ENCODE measurements around the gene SMC1B. TPM values are rescaled to one million over a fixed set of nuclear protein-coding genes. Genes with fewer than 3 reads are reported as not detected.

Gene SMC1B
- total RNA-seq, 1 donor from 2014 or later: 0.06 TPM

DNA sequence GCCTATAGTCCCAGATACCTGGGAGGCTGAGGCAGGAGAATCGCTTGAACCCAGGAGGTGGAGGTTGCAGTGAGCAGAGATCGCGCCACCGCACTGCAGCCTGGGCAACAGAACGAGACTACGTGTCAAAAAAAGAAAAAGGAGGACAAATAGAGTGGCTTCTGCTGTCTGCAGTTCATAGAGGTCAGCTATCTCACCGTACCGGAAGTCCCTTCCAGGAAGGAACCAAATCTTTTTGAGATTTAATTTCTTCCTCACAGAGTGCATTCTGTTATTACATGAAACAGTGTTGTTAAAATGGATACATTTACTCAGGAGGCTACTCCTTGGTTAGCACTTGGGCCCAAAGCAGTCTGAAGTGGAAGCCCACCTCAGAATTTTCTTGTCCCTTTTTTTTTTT is 70.3 kb downstream of the SMC1B start:
- Mint-ChIP-seq H3K27me3 (ENCODE audit: insufficient read depth, low read depth) (no peaks in the 10 kb centered on the region), H3K4me3 (no peak overlapping the region), H3K9me3 (no peaks in the 10 kb centered on the region), H3K36me3 (peaks cover 20% of the 10 kb centered on the region), H3K4me1 (peaks cover 4% of the 10 kb centered on the region), H3K27ac (no peak overlapping the region)
- Histone ChIP-seq H3K4me3 (no peak overlapping the region), H3K4me2 (no peak overlapping the region), H3F3A (ENCODE audit: low read depth) (no peaks in the 10 kb centered on the region), H3K9me3 (ENCODE audit: low read depth) (no peaks in the 10 kb centered on the region), H3K27me3 (no peaks in the 10 kb centered on the region), H3K9ac (no peak overlapping the region), H2AFZ (replicated peaks) (no peak overlapping the region), H3K36me3 (no peaks in the 10 kb centered on the region), H3K4me1 (no peaks in the 10 kb centered on the region), H3K79me2 (ENCODE audit: low read depth) (no peaks in the 10 kb centered on the region), H3K27ac (no peak overlapping the region), H4K20me1 (ENCODE audit: low read depth) (no peaks in the 10 kb centered on the region)
- TF ChIP-seq EZH2phosphoT487 (IDR thresholded peaks at IDR 0.05) (no peak), EZH2 (IDR thresholded peaks at IDR 0.05) (no peak)
- TF ChIP-seq, protein P1, sequence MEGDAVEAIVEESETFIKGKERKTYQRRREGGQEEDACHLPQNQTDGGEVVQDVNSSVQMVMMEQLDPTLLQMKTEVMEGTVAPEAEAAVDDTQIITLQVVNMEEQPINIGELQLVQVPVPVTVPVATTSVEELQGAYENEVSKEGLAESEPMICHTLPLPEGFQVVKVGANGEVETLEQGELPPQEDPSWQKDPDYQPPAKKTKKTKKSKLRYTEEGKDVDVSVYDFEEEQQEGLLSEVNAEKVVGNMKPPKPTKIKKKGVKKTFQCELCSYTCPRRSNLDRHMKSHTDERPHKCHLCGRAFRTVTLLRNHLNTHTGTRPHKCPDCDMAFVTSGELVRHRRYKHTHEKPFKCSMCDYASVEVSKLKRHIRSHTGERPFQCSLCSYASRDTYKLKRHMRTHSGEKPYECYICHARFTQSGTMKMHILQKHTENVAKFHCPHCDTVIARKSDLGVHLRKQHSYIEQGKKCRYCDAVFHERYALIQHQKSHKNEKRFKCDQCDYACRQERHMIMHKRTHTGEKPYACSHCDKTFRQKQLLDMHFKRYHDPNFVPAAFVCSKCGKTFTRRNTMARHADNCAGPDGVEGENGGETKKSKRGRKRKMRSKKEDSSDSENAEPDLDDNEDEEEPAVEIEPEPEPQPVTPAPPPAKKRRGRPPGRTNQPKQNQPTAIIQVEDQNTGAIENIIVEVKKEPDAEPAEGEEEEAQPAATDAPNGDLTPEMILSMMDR (IDR thresholded peaks at IDR 0.05): no peak
- DNase-seq (ENCODE audit: low spot score): no peak

DNA sequence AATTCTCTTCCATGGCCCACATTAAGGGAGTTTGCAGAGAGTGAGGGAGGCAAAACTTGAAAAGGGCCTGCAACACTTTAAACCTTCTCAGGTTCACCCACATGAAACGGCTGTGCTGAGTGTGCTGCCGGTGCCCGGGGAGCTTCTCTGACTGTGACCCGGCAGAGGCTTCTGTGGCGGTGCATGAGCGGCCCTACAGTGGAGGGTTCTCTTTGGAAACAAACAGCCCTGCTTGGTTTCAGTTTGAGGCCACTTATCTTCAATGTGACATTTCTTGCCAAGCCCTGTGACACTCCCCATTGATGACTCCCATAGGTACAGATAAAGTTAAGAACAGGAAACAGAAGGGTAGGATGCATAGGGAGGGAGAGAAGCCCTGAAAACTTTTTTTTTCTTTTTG is 71.9 kb downstream of the SMC1B start:
- H3K4me3 Mint-ChIP-seq: no peak overlapping the region

DNA sequence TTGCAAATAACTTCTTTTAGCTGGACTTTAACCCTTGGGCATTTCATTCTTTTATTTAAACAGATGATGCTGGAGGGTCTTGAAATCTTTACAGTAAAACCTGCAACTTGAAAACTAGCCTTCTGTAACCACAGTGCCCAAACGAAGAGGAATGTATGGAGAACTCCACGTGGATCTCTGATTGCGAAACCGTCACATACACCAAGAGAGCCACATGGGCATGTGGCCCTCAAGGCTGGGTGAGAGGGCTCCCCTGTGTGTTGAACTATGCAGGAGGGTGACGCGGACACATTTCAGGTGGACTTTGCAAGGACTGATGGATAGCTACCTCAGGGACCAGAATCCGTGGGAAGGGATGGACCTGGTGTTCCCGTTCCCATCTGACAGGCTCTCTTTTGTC is 73.1 kb downstream of the SMC1B start:
- H3K9ac ChIP-seq: no peak overlapping the region
- DNase-seq (ENCODE audit: low spot score): no peak
- no peaks in the 10 kb centered on the region for H3K9me3 ChIP-seq (ENCODE audit: low read depth)
- no peak overlapping the region for H3K4me2 ChIP-seq
- no peaks in the 10 kb centered on the region for H3K79me2 ChIP-seq (ENCODE audit: low read depth)
- TF ChIP-seq, protein P1 (IDR thresholded peaks at IDR 0.05): no peak
- no peaks in the 10 kb centered on the region for H3K36me3 ChIP-seq
- H3K27ac Mint-ChIP-seq: no peak overlapping the region
- H3K27ac ChIP-seq: no peak overlapping the region
- no peak overlapping the region for H2AFZ ChIP-seq (replicated peaks)
- H4K20me1 ChIP-seq (ENCODE audit: low read depth): no peaks in the 10 kb centered on the region
- no peak overlapping the region for H3K4me3 ChIP-seq
- H3K36me3 Mint-ChIP-seq: peaks cover 20% of the 10 kb centered on the region
- H3K27me3 Mint-ChIP-seq (ENCODE audit: insufficient read depth, low read depth): peaks cover 2% of the 10 kb centered on the region
- H3K9me3 Mint-ChIP-seq: no peaks in the 10 kb centered on the region
- no peaks in the 10 kb centered on the region for H3K4me1 ChIP-seq
- no peaks in the 10 kb centered on the region for H3K27me3 ChIP-seq
- H3K4me3 Mint-ChIP-seq: no peak overlapping the region
- no peaks in the 10 kb centered on the region for H3F3A ChIP-seq (ENCODE audit: low read depth)
- peaks cover 20% of the 10 kb centered on the region for H3K4me1 Mint-ChIP-seq

More for the DNA sequence above, 71.9 kb downstream of the SMC1B start:
- H3K4me2 ChIP-seq: no peak overlapping the region
- H3K9ac ChIP-seq: no peak overlapping the region
- no peak overlapping the region for H3K27ac ChIP-seq
- Mint-ChIP-seq H3K27me3 (ENCODE audit: insufficient read depth, low read depth) (peaks cover 1% of the 10 kb centered on the region), H3K27ac (no peak overlapping the region), H3K36me3 (peaks cover 21% of the 10 kb centered on the region), H3K9me3 (no peaks in the 10 kb centered on the region), H3K4me1 (peaks cover 13% of the 10 kb centered on the region)
- no peaks in the 10 kb centered on the region for H3K9me3 ChIP-seq (ENCODE audit: low read depth)
- TF ChIP-seq EZH2 (IDR thresholded peaks at IDR 0.05) (no peak), EZH2phosphoT487 (IDR thresholded peaks at IDR 0.05) (no peak)
- TF ChIP-seq, protein P1 (IDR thresholded peaks at IDR 0.05): no peak
- H3F3A ChIP-seq (ENCODE audit: low read depth): no peaks in the 10 kb centered on the region
- no peak overlapping the region for H3K4me3 ChIP-seq
- H3K27me3 ChIP-seq: no peaks in the 10 kb centered on the region
- no peaks in the 10 kb centered on the region for H4K20me1 ChIP-seq (ENCODE audit: low read depth)
- H3K4me1 ChIP-seq: no peaks in the 10 kb centered on the region
- no peak overlapping the region for H2AFZ ChIP-seq (replicated peaks)
- no peaks in the 10 kb centered on the region for H3K79me2 ChIP-seq (ENCODE audit: low read depth)
- DNase-seq (ENCODE audit: low spot score): no peak
- no peaks in the 10 kb centered on the region for H3K36me3 ChIP-seq

All from neural progenitor cell (in vitro differentiated cells).